NCI-H226 (cell line): ENCODE data around the gene IFI16.

ENCODE experiments used
- DNase-seq: peaks from one replicate; pipeline ENCODE4 v3.0.0-alpha.2; 2015

IFI16 gene

DNA sequence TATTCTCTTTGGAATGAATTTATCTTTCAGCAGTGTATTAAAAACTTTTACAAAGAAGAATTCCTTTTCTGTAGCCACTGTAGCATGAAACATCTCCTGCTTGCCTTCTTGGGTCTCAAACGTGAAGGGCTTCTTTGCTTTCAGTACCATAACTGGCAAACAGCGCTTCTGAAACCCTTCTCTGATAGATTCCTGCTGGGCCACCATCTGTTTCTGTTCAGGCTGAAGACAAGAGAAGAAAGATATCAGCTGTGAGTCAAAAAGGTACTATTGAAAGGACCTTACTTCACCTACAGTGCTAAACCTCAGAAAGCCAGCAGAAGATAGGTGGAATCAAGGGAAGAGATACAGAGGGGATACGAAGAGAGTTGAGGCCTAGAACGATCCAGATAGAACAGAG is 56.4 kb downstream of the IFI16 start:
- no peak for DNase-seq

GRCh38 chr1:159067699-159068621 is 58.3 kb downstream of the IFI16 start:
- DNase-seq = no peak

DNA sequence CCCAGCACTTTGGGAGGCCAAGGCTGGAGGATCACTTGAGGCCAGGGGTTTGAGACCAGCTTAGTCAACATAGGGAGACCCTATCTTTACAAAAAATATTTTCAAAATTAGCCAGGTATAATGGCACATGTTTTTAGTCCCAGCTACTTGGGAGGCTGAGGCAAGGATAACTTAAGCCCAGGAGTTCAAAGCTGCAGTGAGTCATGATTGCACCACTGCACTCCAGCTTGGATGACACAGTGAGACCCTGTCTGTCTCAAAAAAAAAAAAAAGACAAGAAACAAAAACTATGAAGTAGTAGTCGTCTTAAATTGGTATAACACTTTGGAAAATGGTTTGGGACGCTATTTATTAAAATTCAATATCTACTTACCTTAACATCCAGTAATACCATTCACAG is 59.2 kb downstream of the IFI16 start:
- no peak for DNase-seq

GRCh38 chr1:159071970-159072582 is 62.4 kb downstream of the IFI16 start:
- peak; percentile 14 for DNase-seq

DNA sequence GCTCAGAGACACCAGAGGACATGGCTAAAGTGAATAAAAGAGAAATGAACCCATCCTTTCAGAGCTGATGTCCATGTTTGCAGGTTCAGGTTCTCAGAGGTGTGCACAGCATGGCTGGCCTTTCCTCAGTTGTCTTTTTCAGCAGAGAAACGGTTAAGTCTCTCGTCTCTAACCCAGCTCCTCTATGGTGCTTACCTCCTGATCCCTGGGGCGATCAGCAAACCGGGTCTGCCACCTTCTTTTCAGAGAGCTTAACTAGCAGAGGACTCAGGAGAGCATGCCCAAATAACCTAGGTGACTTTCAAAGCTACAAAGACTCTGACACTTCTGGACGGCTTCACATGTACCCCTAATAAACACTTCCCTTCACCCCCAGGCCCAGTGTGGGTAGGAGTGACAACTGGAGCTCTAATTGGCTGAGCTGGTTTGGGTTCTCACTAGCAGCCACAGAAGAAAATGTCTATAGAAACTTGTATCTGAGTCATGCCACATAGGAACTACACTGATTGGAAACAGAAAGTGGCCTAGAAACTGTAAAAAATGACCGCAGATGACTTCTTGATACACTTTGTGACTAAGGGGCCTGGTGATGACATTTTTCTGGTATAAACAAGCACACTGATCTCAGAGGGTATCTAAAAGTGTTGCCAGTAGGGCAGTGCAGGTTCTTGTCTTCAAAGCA is 66.9 kb downstream of the IFI16 start, which contains the start of gene AIM2:
AIM2 (minus strand) TSS at position 329 of the 682 bp plus-strand sequence. CDS start 3,267 bp downstream, outside the sequence.
- DNase-seq = no peak

- DNase-seq = no peak
Observed at GRCh38 chr1:159077120-159077961, 67.6 kb downstream of the IFI16 start.

DNA sequence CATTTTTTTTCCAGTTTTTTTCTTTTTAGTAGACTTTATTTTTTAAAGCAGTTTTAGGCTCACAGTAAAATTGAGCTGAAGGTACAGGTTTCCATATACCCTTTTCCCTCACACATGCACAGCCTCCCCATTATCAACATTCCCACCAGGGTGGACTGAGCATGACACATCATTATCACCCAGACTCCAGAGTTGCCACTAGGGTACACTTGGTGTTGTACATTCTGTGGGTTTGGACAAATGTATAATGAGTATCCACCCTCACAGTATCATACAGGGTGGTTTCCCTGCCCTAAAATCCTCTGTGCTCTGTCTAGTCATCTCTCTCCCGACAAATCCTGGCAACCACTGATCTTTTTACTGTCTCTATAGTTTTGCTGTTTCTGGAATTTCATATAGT is 69.8 kb downstream of the IFI16 start:
- DNase-seq = no peak

DNA sequence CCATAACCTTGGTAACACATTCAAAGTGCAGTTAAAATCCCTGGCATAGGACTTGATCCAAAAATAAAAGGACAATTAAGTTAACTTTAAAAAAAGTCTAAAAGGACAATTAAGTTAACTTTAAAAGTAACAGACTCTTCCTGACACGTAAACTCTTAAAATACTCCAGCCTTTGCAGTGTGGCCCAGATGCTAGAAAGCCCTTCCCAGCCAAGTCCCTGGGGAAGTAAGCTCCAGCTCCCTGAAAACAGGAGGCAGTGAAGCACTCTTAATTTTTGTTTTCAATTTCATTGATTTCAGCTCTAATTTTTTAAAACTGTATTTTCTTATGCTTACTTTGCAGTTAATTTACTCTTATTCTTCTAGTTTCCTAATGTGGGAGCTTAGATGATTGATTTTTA is 71.9 kb downstream of the IFI16 start:
- no peak for DNase-seq

DNA sequence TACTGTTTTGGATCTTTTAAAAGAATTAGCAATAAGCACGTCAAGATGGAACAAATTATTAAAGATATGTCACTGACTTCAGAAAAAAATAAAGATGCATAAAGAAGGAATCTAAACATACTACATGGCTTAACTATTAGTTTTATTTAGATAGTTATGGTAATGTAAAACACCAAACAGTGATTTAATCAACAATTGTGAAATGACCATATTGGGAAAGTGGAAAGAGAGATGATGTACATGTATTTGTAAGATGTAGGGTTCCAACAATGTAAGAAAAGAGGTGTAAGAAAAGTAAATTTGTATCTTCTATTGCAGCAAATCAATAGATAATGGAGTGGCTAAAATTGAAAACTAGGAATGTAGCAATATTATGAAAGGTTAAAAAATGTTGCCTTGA is 73.3 kb downstream of the IFI16 start:
- DNase-seq = no peak

GRCh38 chr1:159084152-159084551 is 74.4 kb downstream of the IFI16 start:
- no peak for DNase-seq

- DNase-seq = no peak
Observed at GRCh38 chr1:159084867-159085266, 75.2 kb downstream of the IFI16 start.

DNA sequence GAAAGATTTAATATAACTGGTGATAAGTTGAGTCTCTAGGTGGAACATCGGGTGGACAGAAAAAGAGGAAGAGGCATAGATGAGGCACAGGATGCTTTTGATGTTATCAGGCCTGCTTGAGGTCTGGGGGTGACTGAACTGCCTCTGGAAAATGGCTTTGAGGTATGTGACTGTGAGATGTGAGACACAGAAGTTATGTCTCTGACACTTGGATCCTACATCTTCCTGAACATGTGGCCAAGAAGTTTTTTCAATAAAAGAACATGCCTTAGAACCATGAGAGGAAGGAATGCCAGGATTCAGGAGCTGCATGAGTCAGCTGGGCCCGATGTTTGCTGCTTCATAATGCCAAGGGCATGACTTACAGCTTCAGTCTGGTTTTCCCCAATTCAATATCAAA is 78.3 kb downstream of the IFI16 start:
- DNase-seq = peak; percentile 79

DNA sequence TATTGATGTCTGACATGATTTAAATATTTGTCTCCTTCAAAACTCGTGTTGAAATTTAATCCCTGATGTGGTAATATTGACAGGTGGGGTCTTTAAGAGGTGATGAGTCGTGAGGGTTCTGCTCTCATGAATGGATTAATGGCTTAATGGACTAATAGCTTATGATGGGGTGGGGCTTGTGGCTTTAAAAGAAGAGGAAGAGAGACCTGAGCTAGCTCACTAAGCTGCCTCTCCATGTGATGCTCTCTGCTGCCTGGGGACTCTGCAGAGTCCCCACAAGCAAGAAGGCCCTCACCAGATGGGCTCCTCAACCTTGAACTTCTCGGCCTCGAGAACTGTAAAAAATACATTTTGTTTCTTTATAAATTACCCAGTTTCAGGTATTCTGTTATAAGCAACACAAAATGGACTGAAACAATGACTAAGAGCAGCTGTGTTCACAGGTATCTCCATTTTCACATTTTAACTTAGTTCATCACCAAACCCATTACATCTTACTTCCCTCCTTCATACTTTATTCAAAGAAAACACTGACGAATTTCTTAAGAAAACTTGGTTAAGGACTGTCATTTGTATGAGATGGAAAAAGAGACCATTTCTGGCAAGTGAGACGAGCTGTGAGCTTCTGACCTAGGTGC is 79.0 kb downstream of the IFI16 start:
- no peak for DNase-seq

DNA sequence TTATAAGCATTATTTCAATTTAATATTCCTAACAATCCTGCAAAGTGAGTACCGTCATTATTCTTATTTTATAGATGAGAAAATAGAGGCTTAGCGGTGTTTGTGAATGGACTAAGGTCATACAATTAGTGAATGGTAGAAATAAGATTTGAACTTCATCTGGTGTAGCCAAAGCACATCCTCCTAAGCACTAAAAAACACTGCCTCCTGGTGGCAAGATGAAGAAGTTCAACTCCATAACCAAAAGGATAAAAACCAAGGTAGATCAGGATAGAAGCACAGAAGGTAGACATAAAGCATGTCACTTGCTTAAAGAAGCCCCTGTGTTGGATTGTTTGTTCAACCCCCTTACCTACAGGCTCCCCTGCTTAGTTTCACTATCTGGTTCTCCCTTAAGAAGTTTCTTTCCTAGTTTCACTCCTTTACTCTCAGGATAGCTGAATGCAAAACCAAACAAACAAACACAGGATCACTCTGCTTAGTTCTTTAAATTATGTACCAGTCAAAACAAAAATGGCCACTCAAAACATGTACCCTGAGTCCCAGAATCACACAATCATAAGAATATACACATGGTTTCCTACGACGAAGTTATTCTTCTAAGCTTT is 79.6 kb downstream of the IFI16 start:
- no peak for DNase-seq

- DNase-seq = peak; percentile 27
Observed at GRCh38 chr1:159090286-159091179, 80.8 kb downstream of the IFI16 start.

DNA sequence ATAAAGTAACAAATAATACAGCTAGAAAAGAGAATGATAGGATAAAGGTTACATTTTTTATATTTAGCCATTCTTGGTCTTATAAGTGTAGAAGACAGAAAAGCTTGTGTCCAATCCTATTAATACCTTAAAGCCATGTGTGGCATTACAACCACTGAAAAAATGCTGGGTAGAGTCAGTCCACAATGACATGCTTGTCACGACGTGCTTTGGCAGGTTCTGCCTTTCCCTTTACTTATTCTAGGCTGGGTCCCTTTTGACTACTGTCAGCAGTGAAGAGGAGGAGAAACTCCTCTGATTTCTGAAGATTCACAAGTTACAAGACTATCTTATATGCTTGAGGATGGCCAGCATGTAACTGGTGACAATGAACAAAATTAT is 81.5 kb downstream of the IFI16 start:
- no peak for DNase-seq

GRCh38 chr1:159091607-159092031 is 81.9 kb downstream of the IFI16 start:
- peak; percentile 24 for DNase-seq

GRCh38 chr1:159092036-159092760 is 82.5 kb downstream of the IFI16 start:
- DNase-seq = peak; percentile 48

GRCh38 chr1:159098596-159098995 is 88.9 kb downstream of the IFI16 start:
- DNase-seq = no peak

DNA sequence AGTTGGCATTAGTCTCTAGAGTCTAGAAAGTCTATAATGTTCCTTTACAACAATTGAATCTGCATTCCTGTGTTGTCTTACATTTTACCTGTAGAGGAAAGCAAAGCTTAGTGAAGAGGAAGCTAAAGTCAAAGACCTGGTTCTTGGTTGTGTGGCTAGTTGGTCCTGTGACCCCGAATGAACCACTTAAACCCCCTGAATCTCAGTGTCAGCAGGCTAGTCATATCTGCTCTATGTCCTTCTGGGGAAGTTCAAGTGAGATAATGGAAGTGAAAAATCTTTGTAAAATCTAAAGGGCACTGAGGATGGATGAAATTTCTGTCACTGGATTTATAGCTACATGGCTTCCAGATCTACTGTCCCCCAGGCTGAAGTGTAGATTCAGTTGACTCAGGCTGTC is 90.9 kb downstream of the IFI16 start:
- DNase-seq = no peak
